Measurements from ENCODE around the gene CPB2.

DNA sequence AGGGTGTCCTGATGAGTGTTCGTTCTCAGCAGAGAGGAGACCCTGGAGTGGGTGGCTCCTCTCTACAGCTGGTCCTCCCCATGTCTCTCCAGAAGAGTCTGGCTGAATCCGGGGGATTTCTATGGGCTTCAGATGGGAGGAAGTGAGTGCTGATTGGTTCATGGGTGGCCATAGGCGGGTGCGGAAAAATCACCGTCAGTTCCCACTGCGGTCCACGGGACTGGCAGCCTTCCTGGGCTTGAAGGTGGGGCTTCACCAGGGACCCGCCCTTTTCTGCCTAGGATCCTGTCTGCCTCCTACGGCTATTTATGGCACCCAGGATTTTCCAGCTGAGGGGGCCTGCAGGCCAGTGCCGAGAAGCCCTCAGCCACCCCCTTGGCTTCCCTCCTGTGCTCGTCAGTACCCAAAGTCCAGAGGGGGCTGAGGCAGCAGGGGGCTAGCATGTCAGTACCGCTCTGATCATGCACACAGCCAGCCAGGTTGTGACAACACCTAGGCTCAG, 18.4 kb downstream of the CPB2 start:
- TF ChIP-seq EZH2 (IDR thresholded peaks at IDR 0.05; ENCODE audit: insufficient read depth, poor library complexity, severe bottlenecking), result no peak
- TF ChIP-seq EZH2phosphoT487 (IDR thresholded peaks at IDR 0.05; ENCODE audit: insufficient read depth, low read depth), result no peak

All from GM23248 (cell line).